Liver (tissue), 9 donors: ENCODE results near the gene FAM107A. TPM values are rescaled to one million over a fixed set of nuclear protein-coding genes. Genes with fewer than 3 reads are reported as not detected.
A peak's percentile ranks its signal among the peaks of the same experiment; 100 is the strongest.

ENCODE experiments used
- DNase-seq: peaks from one replicate; pipeline ENCODE4 v3.0.0-alpha.2; 2017; ENCODE audit warnings: low spot score
- H3K27ac ChIP-seq, 2 donors: one replicate each; pipeline ENCODE4 v1.7.0; 2013; ENCODE audit warnings: inconsistent platforms in 2 of 2, low read length in 2 of 2, control low read depth in 1 of 2, low read depth in 1 of 2, mild to moderate bottlenecking in 1 of 2
- H3K27me3 ChIP-seq, 4 donors: one replicate each; pipeline versions ENCODE4 v1.6.1 to v1.7.0; 2013; ENCODE audit warnings: low read length in 3 of 4, inconsistent platforms in 1 of 4, mild to moderate bottlenecking in 1 of 4, moderate library complexity in 1 of 4; ENCODE audit not compliant: control insufficient read depth in 4 of 4, insufficient read depth in 4 of 4
- H3K36me3 ChIP-seq, 4 donors: one replicate each; pipeline versions ENCODE4 v1.6.1 to v1.7.0; 2013; ENCODE audit warnings: low read length in 3 of 4, mild to moderate bottlenecking in 3 of 4, low read depth in 1 of 4, moderate library complexity in 1 of 4; ENCODE audit not compliant: control insufficient read depth in 4 of 4, insufficient read depth in 3 of 4
- H3K4me1 ChIP-seq, 4 donors: one replicate each; pipeline versions ENCODE4 v1.6.1 to v1.7.0; 2013; ENCODE audit warnings: low read length in 3 of 4, mild to moderate bottlenecking in 3 of 4, moderate library complexity in 1 of 4; ENCODE audit not compliant: control insufficient read depth in 4 of 4, insufficient read depth in 4 of 4
- H3K4me3 ChIP-seq, 3 donors: one replicate each; pipeline versions ENCODE4 v1.6.1 to v1.7.0; 2013; ENCODE audit warnings: low read length in 3 of 3, control low read depth in 1 of 3, low read depth in 1 of 3, mild to moderate bottlenecking in 1 of 3
- H3K9ac ChIP-seq, 2 donors: one replicate each; pipeline ENCODE4 v1.7.0; 2013; ENCODE audit warnings: low read length in 2 of 2, mild to moderate bottlenecking in 2 of 2, moderate library complexity in 2 of 2, control low read depth in 1 of 2, low read depth in 1 of 2
- H3K9me3 ChIP-seq, 4 donors: one replicate each; pipeline versions ENCODE4 v1.6.1 to v1.7.0; 2013; ENCODE audit warnings: low read length in 3 of 4; ENCODE audit not compliant: control insufficient read depth in 4 of 4
- EGR1 ChIP-seq, 2 donors: IDR thresholded peaks; 2 replicates each; pipeline ENCODE4 v1.6.1; 2016 to 2018; ENCODE audit warnings: antibody characterized with exemption in 2 of 2, low read depth in 2 of 2
- FOXA2 ChIP-seq: IDR thresholded peaks from 2 replicates; pipeline ENCODE4 v1.6.1; 2016; ENCODE audit warnings: antibody characterized with exemption
- GABPA ChIP-seq, 2 donors: IDR thresholded peaks in 1 of 2; conservative IDR thresholded peaks in 1 of 2; 2 replicates each; pipeline ENCODE4 v1.6.1; 2016; ENCODE audit warnings: antibody characterized with exemption in 2 of 2, mild to moderate bottlenecking in 1 of 2, moderate library complexity in 1 of 2
- HNF4A ChIP-seq, 2 donors: conservative IDR thresholded peaks; 2 replicates each; pipeline ENCODE4 v1.6.1; 2016; ENCODE audit warnings: antibody characterized with exemption in 2 of 2, mild to moderate bottlenecking in 2 of 2
- HNF4G ChIP-seq: IDR thresholded peaks from 2 replicates; pipeline ENCODE4 v1.6.1; 2016; ENCODE audit warnings: antibody characterized with exemption
- JUND ChIP-seq, 2 donors: IDR thresholded peaks; 2 replicates each; pipeline ENCODE4 v1.6.1; 2016; ENCODE audit warnings: antibody characterized with exemption in 2 of 2
- MAX ChIP-seq: IDR thresholded peaks from 2 replicates; pipeline ENCODE4 v1.6.1; 2016; ENCODE audit warnings: antibody characterized with exemption
- NR2F2 ChIP-seq: IDR thresholded peaks from 2 replicates; pipeline ENCODE4 v1.6.1; 2016; ENCODE audit warnings: antibody characterized with exemption
- REST ChIP-seq: IDR thresholded peaks from 2 replicates; pipeline ENCODE4 v1.6.1; 2016; ENCODE audit warnings: antibody characterized with exemption, mild to moderate bottlenecking
- RXRA ChIP-seq, 2 donors: IDR thresholded peaks; 2 replicates each; pipeline ENCODE4 v1.6.1; 2017 to 2018; ENCODE audit warnings: antibody characterized with exemption in 2 of 2, mild to moderate bottlenecking in 1 of 2
- SP1 ChIP-seq: IDR thresholded peaks from 2 replicates; pipeline ENCODE4 v1.6.1; 2018; ENCODE audit warnings: antibody characterized with exemption, mild to moderate bottlenecking
- YY1 ChIP-seq: IDR thresholded peaks from 2 replicates; pipeline ENCODE4 v1.6.1; 2016; ENCODE audit warnings: antibody characterized with exemption, mild to moderate bottlenecking
- ZBTB33 ChIP-seq: IDR thresholded peaks from 2 replicates; pipeline ENCODE4 v1.6.1; 2016; ENCODE audit warnings: antibody characterized with exemption
- WGBS: extraction: QIAGEN DNeasy Blood & Tissue Kit; methylation state at CpG from one replicate; pipeline ENCODE4 v1.1.7; 2013; 5-methylcytosine and 5-hydroxymethylcytosine counted together
- polyA plus RNA-seq, 2 donors: library from polyadenylated mRNA; stranded (reverse) in 1 of 2; unstranded in 1 of 2; fragments of 200-250 nt in 1 of 2; fragments of >200 nt in 1 of 2; fragmentation: Nextera tagmentation in 1 of 2; extraction: Ambion mirVana in 1 of 2; gene quantifications; one replicate each; pipeline versions ENCODE4 v1.2.1 to v1.2.3, GENCODE V29; 2013 to 2015
- total RNA-seq, 2 donors: library from RNA; depleted of rRNA; stranded (reverse); fragments of >200 nt; gene quantifications; one replicate each; pipeline ENCODE4 v1.2.3, GENCODE V29; 2014
- TF ChIP-seq, protein P1 (sequence below): fragments of 150-350 bp; IDR thresholded peaks from 2 replicates; pipeline ENCODE4 v1.5.1; 2017; ENCODE audit warnings: improper control_type of control experiment, low read depth, low read length; ENCODE audit not compliant: missing input control
- TF ChIP-seq, protein P2 (sequence below): IDR thresholded peaks from 2 replicates; pipeline ENCODE4 v1.6.1; 2016; ENCODE audit warnings: antibody characterized with exemption
- donor health status: healthy.
- donor health status: healthy.
- donor health status: healthy.
- donor health status: healthy.
- donor health status: healthy.

The FAM107A gene
- total and polyA plus RNA-seq, 4 donors = 0.05 to 4.7 (median 1.4) TPM

DNA sequence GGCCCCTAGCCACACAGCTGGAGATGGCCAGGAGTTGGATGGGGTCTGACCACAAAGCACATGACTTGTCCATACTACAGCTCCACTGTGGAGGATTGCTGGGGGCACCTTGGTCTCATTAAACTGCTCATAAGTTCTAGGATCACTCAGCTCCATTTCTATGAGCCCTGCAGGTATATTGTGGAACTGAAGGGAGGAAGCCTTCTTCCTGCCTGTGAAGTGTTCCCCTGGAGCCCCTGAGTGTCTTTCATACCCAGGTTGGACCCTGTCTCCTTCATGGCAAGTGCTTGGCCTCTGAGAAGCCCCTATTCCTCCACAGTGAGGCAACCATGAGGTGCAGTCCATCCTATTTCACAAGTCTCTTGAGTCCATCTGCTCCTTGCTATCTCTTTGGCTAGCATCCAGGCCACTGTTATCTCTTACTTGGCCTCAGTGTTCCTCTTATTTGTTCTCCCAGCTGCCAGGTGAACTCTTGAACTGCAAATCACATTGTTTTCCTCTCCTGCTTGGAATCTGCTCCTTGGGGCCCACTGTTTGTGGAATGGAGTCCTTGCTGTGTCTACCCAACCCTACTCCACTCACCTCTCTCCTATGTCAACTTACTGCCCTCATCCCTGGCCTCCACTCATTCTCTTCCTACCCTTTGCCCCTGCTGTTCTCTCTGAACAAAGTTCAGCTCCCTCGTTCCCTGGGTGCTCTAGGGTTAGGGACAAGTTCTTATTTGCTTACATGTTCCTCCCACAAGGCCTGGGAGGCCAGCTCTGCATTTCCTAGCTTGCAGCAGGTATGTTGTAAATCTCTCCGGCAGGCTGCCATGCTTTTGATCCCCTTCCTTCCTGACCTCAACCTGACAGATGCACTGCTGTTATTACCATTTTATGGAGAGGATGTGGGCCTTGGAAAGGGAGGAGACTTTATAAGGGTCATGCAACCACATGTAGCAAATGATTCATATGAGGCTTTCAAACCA is 41.4 kb downstream of the FAM107A start (continued):
- TF ChIP-seq SP1 = peak; percentile 99
- TF ChIP-seq YY1 = peak; percentile 81
- peak in 1 of 2 donors; percentile 74 for TF ChIP-seq EGR1 (IDR thresholded peaks at IDR 0.05; ENCODE audit: low read depth in 2 of 2)
- peak; percentile 100 for TF ChIP-seq HNF4A (conservative IDR thresholded peaks at IDR 0.05)
- TF ChIP-seq, protein P1, sequence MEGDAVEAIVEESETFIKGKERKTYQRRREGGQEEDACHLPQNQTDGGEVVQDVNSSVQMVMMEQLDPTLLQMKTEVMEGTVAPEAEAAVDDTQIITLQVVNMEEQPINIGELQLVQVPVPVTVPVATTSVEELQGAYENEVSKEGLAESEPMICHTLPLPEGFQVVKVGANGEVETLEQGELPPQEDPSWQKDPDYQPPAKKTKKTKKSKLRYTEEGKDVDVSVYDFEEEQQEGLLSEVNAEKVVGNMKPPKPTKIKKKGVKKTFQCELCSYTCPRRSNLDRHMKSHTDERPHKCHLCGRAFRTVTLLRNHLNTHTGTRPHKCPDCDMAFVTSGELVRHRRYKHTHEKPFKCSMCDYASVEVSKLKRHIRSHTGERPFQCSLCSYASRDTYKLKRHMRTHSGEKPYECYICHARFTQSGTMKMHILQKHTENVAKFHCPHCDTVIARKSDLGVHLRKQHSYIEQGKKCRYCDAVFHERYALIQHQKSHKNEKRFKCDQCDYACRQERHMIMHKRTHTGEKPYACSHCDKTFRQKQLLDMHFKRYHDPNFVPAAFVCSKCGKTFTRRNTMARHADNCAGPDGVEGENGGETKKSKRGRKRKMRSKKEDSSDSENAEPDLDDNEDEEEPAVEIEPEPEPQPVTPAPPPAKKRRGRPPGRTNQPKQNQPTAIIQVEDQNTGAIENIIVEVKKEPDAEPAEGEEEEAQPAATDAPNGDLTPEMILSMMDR = peak; percentile 13
- peak; percentile 95 for TF ChIP-seq NR2F2
- TF ChIP-seq HNF4G = peak; percentile 100

DNA sequence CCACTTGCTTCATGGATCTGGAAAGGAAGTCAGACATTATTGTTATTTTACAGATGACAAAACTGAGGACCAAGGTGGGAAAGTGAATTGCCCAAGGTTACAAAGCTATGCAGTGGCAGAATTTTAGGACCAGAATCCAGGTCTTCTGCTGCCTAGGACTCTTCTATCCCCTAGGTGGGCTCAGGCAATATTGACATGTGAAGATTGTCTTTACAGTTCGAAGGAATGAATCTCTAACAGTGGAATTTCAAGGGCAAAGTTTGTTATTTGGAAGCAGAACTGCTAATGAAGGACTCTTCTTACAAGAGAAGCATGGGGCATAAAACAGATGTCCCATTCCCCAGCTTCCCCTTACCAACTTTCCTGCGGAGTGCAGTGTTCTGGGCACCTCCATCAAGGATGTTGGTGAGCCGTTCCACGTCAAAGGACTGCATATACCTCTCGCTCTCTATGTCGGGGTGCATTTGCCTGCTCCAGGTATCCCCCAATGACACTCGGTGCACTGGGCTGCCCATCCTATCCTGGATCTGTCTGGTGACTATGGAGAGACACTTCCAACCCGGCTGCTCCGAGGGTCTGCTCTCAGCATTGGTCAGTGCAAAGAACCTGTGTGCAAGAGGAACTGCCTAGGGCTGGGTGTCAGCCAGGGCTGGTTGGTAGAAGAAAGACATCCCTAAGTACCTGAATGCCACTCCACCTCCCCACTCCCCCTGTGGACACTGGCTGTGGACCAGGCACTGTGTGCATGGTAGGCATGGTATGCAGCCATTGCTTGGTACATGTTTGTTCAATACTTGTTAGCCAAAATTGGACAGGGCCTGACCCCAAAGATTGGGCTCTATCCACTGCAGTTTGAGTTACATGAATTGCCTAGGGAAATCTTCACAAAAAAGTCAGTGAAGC is 42.3 kb downstream of the FAM107A start:
- 92% methylated on average over 9 of the region's 9 CpGs for WGBS
- Histone ChIP-seq H3K4me3 (no peak overlapping the region), H3K9ac (no peak overlapping the region), H3K4me1 (peaks cover 12 to 93% (median 86%) of the 10 kb centered on the region in 4 donors), H3K36me3 (peaks cover 12 to 16% (median 12%) of the 10 kb centered on the region in 4 donors), H3K27ac (peak overlapping the region in 1 of 2 donors; percentile 33), H3K27me3 (no peaks in the 10 kb centered on the region), H3K9me3 (no peaks in the 10 kb centered on the region)
- TF ChIP-seq YY1 = peak; percentile 24
- TF ChIP-seq JUND (IDR thresholded peaks at IDR 0.05) = no peak
- no peak for DNase-seq

DNA sequence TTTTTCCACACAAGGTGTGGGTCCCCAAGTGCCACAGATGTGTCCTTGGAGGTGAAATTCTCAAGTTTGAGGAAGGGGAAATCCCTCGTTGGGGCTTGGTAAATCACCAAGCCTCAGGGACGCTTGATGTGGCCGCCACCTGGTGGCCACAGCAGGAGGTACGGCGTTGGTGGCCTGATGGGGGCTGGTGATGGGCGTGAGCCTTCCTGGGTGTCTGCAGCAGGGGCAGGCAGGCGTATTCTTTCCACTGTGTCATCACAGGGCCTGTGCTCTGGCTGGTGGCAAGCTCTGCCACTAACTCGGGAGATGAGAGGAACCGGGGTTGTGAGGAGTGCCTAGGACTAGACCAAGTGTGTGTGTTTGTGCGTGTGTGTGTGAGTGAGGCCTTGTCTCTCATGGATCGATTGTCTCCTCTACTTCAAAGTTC is 44.4 kb downstream of the FAM107A start:
- 9% methylated on average over 11 of the region's 11 CpGs for WGBS
- H3K36me3 ChIP-seq = peaks cover 12 to 19% (median 16%) of the 10 kb centered on the region in 4 donors
- peak overlapping the region in 1 of 2 donors; percentile 64 for H3K9ac ChIP-seq
- peaks cover 9 to 100% (median 92%) of the 10 kb centered on the region in 4 donors for H3K4me1 ChIP-seq
- H3K9me3 ChIP-seq = no peaks in the 10 kb centered on the region
- H3K27me3 ChIP-seq = no peaks in the 10 kb centered on the region
- H3K4me3 ChIP-seq = no peak overlapping the region
- DNase-seq = peak; percentile 82
- peak overlapping the region; percentile 32 to 48 for H3K27ac ChIP-seq
- TF ChIP-seq REST (no peak), SP1 (peak; percentile 63), FOXA2 (no peak), YY1 (peak; percentile 59), JUND (IDR thresholded peaks at IDR 0.05) (no peak), ZBTB33 (no peak), RXRA (IDR thresholded peaks at IDR 0.05) (peak; percentile 49 to 79), EGR1 (IDR thresholded peaks at IDR 0.05; ENCODE audit: low read depth in 2 of 2) (no peak), GABPA (IDR thresholded peaks at IDR 0.05 in 1 of 2, conservative IDR thresholded peaks at IDR 0.05 in 1 of 2) (no peak), MAX (no peak), HNF4A (conservative IDR thresholded peaks at IDR 0.05) (peak; percentile 46 to 67), NR2F2 (no peak)
- TF ChIP-seq, protein P2, sequence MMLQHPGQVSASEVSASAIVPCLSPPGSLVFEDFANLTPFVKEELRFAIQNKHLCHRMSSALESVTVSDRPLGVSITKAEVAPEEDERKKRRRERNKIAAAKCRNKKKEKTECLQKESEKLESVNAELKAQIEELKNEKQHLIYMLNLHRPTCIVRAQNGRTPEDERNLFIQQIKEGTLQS = peak; percentile 51
- TF ChIP-seq, protein P1 = peak; percentile 93
